Keratinocyte (primary cell): ENCODE results near the gene TRABD2B.
"Not testable (repeated sequence)": the region's sequence is repeated elsewhere in the genome, so short reads cannot be mapped to it uniquely, and the experiment has no call there.

Experiments
- CTCF ChIP-seq, 3 experiments: IDR thresholded peaks in 1 of 3; conservative IDR thresholded peaks in 1 of 3; optimal IDR thresholded peaks in 1 of 3; 2 replicates in 2 of 3; 3 replicates in 1 of 3; pipeline versions ENCODE3 to v1.5.1; 2011; ENCODE audit warnings: low read length in 3 of 3, mild to moderate bottlenecking in 3 of 3, moderate library complexity in 2 of 3, control low read depth in 1 of 3, inconsistent platforms in 1 of 3; ENCODE audit not compliant: insufficient read depth in 2 of 3; ENCODE audit errors: extremely low read depth in 1 of 3
- EZH2 ChIP-seq: IDR thresholded peaks from one replicate; pipeline ENCODE4 v1.6.1; 2012; ENCODE audit warnings: inconsistent platforms, mild to moderate bottlenecking, low read length, moderate library complexity

GRCh38 chr1:47961835-47962234 lies 35.4 kb downstream of the TRABD2B start:
- not testable (repeated sequence) for TF ChIP-seq CTCF (optimal IDR thresholded peaks at IDR 0.05 in 1 of 3, IDR thresholded peaks at IDR 0.05 in 1 of 3, conservative IDR thresholded peaks at IDR 0.05 in 1 of 3; ENCODE audit: extremely low read depth in 1 of 3, insufficient read depth in 2 of 3, low read length in 3 of 3); EZH2
